ENCODE results near the gene TNNI3.
"Not testable (repeated sequence)": the region's sequence is repeated elsewhere in the genome, so short reads cannot be mapped to it uniquely, and the experiment has no call there.

The TNNI3 gene

GRCh38 chr19:55157064-55157908 lies at the start of gene TNNI3:
TSS of gene TNNI3 (minus strand) at chr19:55157732. CDS start at chr19:55157589, 143 bp downstream.
- no peak for TF ChIP-seq ZFX (IDR thresholded peaks at IDR 0.05)
- no peak for TF ChIP-seq CTCF (conservative IDR thresholded peaks at IDR 0.05)
- no peak within 1 kb of the TSS for H3K27ac ChIP-seq

- H3K27ac ChIP-seq: no peak overlapping the region
- TF ChIP-seq CTCF (conservative IDR thresholded peaks at IDR 0.05): no peak
- no peak for TF ChIP-seq ZFX (IDR thresholded peaks at IDR 0.05)
These were observed 49.4 kb upstream of the TNNI3 start for GRCh38 chr19:55206664-55207500.

GRCh38 chr19:55202199-55202598 lies 44.7 kb upstream of the TNNI3 start:
- H3K27ac ChIP-seq: not testable (repeated sequence)

- no peak for TF ChIP-seq CTCF (conservative IDR thresholded peaks at IDR 0.05)
- H3K27ac ChIP-seq: no peak overlapping the region
These were observed 42.2 kb upstream of the TNNI3 start for GRCh38 chr19:55199620-55200204.

- TF ChIP-seq CTCF (conservative IDR thresholded peaks at IDR 0.05): no peak
- H3K27ac ChIP-seq: no peak overlapping the region
These were observed 41.1 kb upstream of the TNNI3 start for GRCh38 chr19:55198651-55199050.

GRCh38 chr19:55197528-55197927 lies 40.0 kb upstream of the TNNI3 start:
- no peak for TF ChIP-seq CTCF (conservative IDR thresholded peaks at IDR 0.05)
- TF ChIP-seq ZFX (IDR thresholded peaks at IDR 0.05): no peak
- H3K27ac ChIP-seq: no peak overlapping the region

GRCh38 chr19:55196803-55197202 lies 39.3 kb upstream of the TNNI3 start:
- TF ChIP-seq ZFX (IDR thresholded peaks at IDR 0.05) (no peak), CTCF (conservative IDR thresholded peaks at IDR 0.05) (no peak)
- H3K27ac ChIP-seq: no peak overlapping the region

Measured in C4-2B (cell line).